22Rv1 (cell line): ENCODE data around the gene LGALS7.

Experiments
- ZFX ChIP-seq: fragments of 450-650 bp; IDR thresholded peaks from 2 replicates; pipeline ENCODE4 v1.6.1; 2017; ENCODE audit warnings: antibody characterized with exemption, borderline replicate concordance
- TF ChIP-seq, protein P1 (sequence below): fragments of 450-650 bp; IDR thresholded peaks from 2 replicates; pipeline ENCODE4 v1.5.1; 2017; ENCODE audit warnings: mild to moderate bottlenecking

DNA sequence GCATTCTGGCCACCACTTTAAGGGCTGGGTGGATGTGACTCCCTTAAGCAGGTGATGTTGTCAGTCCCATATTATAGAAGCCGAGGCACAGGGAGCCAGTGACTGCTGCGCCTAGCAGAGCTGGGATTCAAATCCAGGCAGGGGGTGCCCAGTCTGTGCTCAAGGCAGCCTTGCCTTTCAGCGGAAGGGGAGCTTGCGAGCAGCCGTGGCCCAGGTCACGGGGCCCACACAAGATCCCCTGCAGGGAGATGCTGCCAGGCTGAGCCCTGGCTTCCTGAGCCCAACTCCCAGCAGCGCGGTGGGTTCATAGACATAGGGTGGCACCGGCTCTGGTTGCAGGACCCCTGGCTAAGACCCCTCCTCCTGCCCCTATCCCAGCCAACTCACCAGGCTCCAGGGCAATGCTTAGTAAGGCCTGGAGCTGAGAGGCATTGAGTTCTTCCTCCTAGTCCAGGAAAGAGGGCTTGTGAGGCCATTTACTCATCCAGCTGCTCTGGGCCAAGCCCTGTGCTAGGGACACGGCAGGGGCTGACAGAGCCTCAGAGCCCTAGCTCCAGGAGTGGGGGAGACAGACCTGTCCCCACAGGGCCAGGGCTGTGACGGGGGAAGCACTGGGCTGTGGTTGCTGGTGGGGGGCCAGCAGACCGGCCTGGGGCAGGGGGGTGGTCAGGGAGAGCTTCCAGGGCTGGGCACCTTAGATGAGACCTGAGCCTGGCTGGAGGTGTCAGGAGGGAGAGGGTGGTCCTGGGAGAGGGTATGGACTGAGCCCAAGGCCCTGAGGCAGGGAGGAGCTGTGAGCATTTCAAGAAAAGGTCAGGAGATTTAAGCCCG lies 38.7 kb downstream of the LGALS7 start:
- TF ChIP-seq, protein P1, sequence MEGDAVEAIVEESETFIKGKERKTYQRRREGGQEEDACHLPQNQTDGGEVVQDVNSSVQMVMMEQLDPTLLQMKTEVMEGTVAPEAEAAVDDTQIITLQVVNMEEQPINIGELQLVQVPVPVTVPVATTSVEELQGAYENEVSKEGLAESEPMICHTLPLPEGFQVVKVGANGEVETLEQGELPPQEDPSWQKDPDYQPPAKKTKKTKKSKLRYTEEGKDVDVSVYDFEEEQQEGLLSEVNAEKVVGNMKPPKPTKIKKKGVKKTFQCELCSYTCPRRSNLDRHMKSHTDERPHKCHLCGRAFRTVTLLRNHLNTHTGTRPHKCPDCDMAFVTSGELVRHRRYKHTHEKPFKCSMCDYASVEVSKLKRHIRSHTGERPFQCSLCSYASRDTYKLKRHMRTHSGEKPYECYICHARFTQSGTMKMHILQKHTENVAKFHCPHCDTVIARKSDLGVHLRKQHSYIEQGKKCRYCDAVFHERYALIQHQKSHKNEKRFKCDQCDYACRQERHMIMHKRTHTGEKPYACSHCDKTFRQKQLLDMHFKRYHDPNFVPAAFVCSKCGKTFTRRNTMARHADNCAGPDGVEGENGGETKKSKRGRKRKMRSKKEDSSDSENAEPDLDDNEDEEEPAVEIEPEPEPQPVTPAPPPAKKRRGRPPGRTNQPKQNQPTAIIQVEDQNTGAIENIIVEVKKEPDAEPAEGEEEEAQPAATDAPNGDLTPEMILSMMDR: no peak
- TF ChIP-seq ZFX: no peak
